Natural killer cell (primary cell): ENCODE data around the gene RNASE2. TPM values are rescaled to one million over a fixed set of nuclear protein-coding genes. Genes with fewer than 3 reads are reported as not detected.

Experiments used
- ATAC-seq, 3 donors: fragments of 150-1000 bp in 2 of 3; fragments of 200-7000 bp in 1 of 3; cut with Tn5 transposase; 1 replicate in 1 of 3; 2 replicates in 2 of 3; pipeline ENCODE4 v1.10.0; 2021; ENCODE audit warnings: mild to moderate bottlenecking in 2 of 3, moderate library complexity in 2 of 3
- DNase-seq, 2 donors: peaks; one replicate each; pipeline versions ENCODE4 v3.0.0 to v3.0.0-alpha.2; 2013 to 2021; ENCODE audit warnings: mixed read lengths in 1 of 2
- H3K27ac ChIP-seq: one replicate; pipeline ENCODE4 v1.5.1; 2013; ENCODE audit warnings: mild to moderate bottlenecking, low read length
- H3K27me3 ChIP-seq: one replicate; pipeline ENCODE4 v1.6.1; 2013; ENCODE audit warnings: low read length; ENCODE audit not compliant: control insufficient read depth, insufficient read depth
- H3K36me3 ChIP-seq: one replicate; pipeline ENCODE4 v1.6.1; 2013; ENCODE audit warnings: low read length; ENCODE audit not compliant: control insufficient read depth, insufficient read depth
- H3K4me1 ChIP-seq: one replicate; pipeline ENCODE4 v1.6.1; 2013; ENCODE audit warnings: low read length; ENCODE audit not compliant: control insufficient read depth, insufficient read depth
- H3K4me3 ChIP-seq: one replicate; pipeline ENCODE4 v1.5.1; 2013; ENCODE audit warnings: low read length
- H3K9me3 ChIP-seq: one replicate; pipeline ENCODE4 v1.6.1; 2013; ENCODE audit warnings: low read length; ENCODE audit not compliant: control insufficient read depth, insufficient read depth
- H3K27ac Mint-ChIP-seq, 2 donors: one replicate each; pipeline ENCODE4 v1.8.0; 2022; ENCODE audit warnings: mild to moderate bottlenecking in 2 of 2, mixed read lengths in 2 of 2, moderate library complexity in 1 of 2
- H3K27me3 Mint-ChIP-seq, 2 donors: one replicate each; pipeline ENCODE4 v1.8.0; 2022; ENCODE audit warnings: low read depth in 2 of 2, mixed read lengths in 2 of 2
- H3K36me3 Mint-ChIP-seq: one replicate; pipeline ENCODE4 v1.8.0; 2022; ENCODE audit warnings: mixed read lengths
- H3K4me1 Mint-ChIP-seq, 2 donors: one replicate each; pipeline ENCODE4 v1.8.0; 2022; ENCODE audit warnings: mixed read lengths in 2 of 2
- H3K4me3 Mint-ChIP-seq: one replicate; pipeline ENCODE4 v1.8.0; 2022; ENCODE audit warnings: mild to moderate bottlenecking, moderate library complexity, mixed read lengths
- H3K9me3 Mint-ChIP-seq, 2 donors: one replicate each; pipeline ENCODE4 v1.8.0; 2022; ENCODE audit warnings: mixed read lengths in 2 of 2
- CTCF ChIP-seq: fragments of 200-600 bp; IDR thresholded peaks from one replicate; pipeline ENCODE4 v1.8.0; 2022; ENCODE audit warnings: antibody characterized with exemption
- WGBS: methylation state at CpG from one replicate; pipeline ENCODE4 v1.1.7; 2013; ENCODE audit warnings: missing lambda C conversion rate; ENCODE audit not compliant: insufficient coverage; 5-methylcytosine and 5-hydroxymethylcytosine counted together
- intact Hi-C: fragments of 100-400 bp; cut with micrococcal nuclease; formaldehyde crosslinking; loops from one replicate; pipeline ENCODE4 v1.14.2; 2022
- total RNA-seq, 4 donors: library from RNA; stranded (reverse); fragments of 120-200 nt in 1 of 4; gene quantifications; one replicate each; pipeline versions ENCODE4 v1.2.3 to v1.2.4, GENCODE V29; 2013 to 2022

Gene RNASE2
- total RNA-seq, 3 donors from 2014 or later (not counting 1 experiment from before 2014, with no cell fraction given), result 2.2 to 53.6 TPM; not detected in 1

GRCh38 chr14:21001218-21001617 lies 45.9 kb downstream of the RNASE2 start:
- ATAC-seq (no peak), DNase-seq (no peak)
- no peaks in the 10 kb centered on the region for H3K27me3 Mint-ChIP-seq
- Histone ChIP-seq H3K9me3 (no peaks in the 10 kb centered on the region), H3K4me3 (no peak overlapping the region), H3K27ac (no peak overlapping the region), H3K4me1 (no peaks in the 10 kb centered on the region), H3K27me3 (no peaks in the 10 kb centered on the region), H3K36me3 (peaks cover 11% of the 10 kb centered on the region)
- no peaks in the 10 kb centered on the region for H3K9me3 Mint-ChIP-seq
- TF ChIP-seq CTCF, result no peak
- no peak overlapping the region for H3K27ac Mint-ChIP-seq
- 86% methylated on average over 4 of the region's 7 CpGs for WGBS
- no peak overlapping the region for H3K4me3 Mint-ChIP-seq
- peaks cover 1% of the 10 kb centered on the region for H3K36me3 Mint-ChIP-seq
- intact Hi-C loops, result no loop called here
- no peaks in the 10 kb centered on the region for H3K4me1 Mint-ChIP-seq

GRCh38 chr14:21003788-21004346 lies 48.6 kb downstream of the RNASE2 start:
- H3K27me3 Mint-ChIP-seq, result no peaks in the 10 kb centered on the region
- no peaks in the 10 kb centered on the region for H3K36me3 Mint-ChIP-seq

More at GRCh38 chr14:21003788-21004346, 48.6 kb downstream of the RNASE2 start:
- ATAC-seq (no peak), DNase-seq (no peak)
- intact Hi-C loops, result no loop called here
- Histone ChIP-seq H3K36me3 (no peaks in the 10 kb centered on the region), H3K4me3 (no peak overlapping the region), H3K4me1 (no peaks in the 10 kb centered on the region), H3K9me3 (no peaks in the 10 kb centered on the region), H3K27me3 (no peaks in the 10 kb centered on the region), H3K27ac (no peak overlapping the region)
- Mint-ChIP-seq H3K4me1 (no peaks in the 10 kb centered on the region), H3K4me3 (no peak overlapping the region), H3K9me3 (no peaks in the 10 kb centered on the region), H3K27ac (no peak overlapping the region)
- 91% methylated on average over 13 of the region's 14 CpGs for WGBS
- TF ChIP-seq CTCF, result no peak

Other genes starting within 250 kb of the RNASE2 start
- not detected for gene EDDM3A, start 209.6 kb upstream of the RNASE2 start, total RNA-seq
- gene EDDM3B, start 187.1 kb upstream of the RNASE2 start, total RNA-seq, result not detected
- gene RNASE6, start 174.2 kb upstream of the RNASE2 start, total RNA-seq, result 1 to 10 TPM; 1.9 to 5.1 (median 4.9) TPM
- gene RNASE1, start 152.6 kb upstream of the RNASE2 start, total RNA-seq, result not detected
- gene RNASE3, start 64.1 kb upstream of the RNASE2 start, total RNA-seq, result under 1 TPM in 1 of 3 donors, not detected in 2; 0.72 TPM
- gene METTL17, start 34.5 kb downstream of the RNASE2 start, total RNA-seq, result 10 to 100 TPM; 62.8 to 79.2 (median 74.1) TPM
- gene SLC39A2, start 43.8 kb downstream of the RNASE2 start, total RNA-seq, result not detected
- gene NDRG2, start 69.6 kb downstream of the RNASE2 start, total RNA-seq, result 10 to 100 TPM; 11.2 to 14.6 (median 13.6) TPM
- gene TPPP2, start 74.7 kb downstream of the RNASE2 start, total RNA-seq, result not detected
- not detected for gene RNASE13, start 79.3 kb downstream of the RNASE2 start, total RNA-seq
- gene RNASE7, start 86.9 kb downstream of the RNASE2 start, total RNA-seq, result not detected
- gene RNASE8, start 102.3 kb downstream of the RNASE2 start, total RNA-seq, result not detected
- gene ARHGEF40, start 114.8 kb downstream of the RNASE2 start, total RNA-seq, result 1 to 10 TPM; 4.4 to 6.9 (median 6.0) TPM
- gene ZNF219, start 143.2 kb downstream of the RNASE2 start, total RNA-seq, result 1 to 10 TPM; 5.6 to 8.4 (median 7.7) TPM
- gene TMEM253, start 145.6 kb downstream of the RNASE2 start, total RNA-seq, result under 1 TPM in 1 of 3 donors, not detected in 2; 0.40 TPM
- not detected for gene OR5AU1, start 200.6 kb downstream of the RNASE2 start, total RNA-seq